CD4-positive, alpha-beta T cell treated with Interferon gamma for 1 hour (primary cell): Measurements from ENCODE around the gene TEAD1.

Source experiments
- DNase-seq: peaks from one replicate; pipeline ENCODE4 v3.0.0-alpha.2; 2020

TEAD1 gene

GRCh38 chr11:12715941-12716340 is 41.7 kb downstream of the TEAD1 start:
- no peak for DNase-seq

DNA sequence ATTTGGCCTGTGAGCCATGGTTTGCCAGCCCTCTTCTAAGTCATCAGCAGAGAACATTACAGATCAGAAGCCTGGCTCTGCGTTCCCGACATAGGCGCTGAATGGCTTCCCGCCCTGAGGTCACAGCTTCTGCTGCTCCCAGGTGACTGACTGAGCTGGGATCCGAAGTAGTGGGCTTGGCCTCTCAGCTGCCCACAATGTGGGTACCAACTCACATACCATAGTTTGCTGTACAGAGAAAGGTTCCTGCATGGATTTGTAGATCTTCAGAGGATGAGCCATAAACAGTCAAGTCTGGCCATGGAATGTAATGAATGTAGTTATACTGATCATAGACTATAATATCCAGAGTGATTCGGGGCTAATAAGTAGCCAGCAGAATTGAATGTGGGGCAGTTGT is 42.6 kb downstream of the TEAD1 start:
- DNase-seq: no peak

DNA sequence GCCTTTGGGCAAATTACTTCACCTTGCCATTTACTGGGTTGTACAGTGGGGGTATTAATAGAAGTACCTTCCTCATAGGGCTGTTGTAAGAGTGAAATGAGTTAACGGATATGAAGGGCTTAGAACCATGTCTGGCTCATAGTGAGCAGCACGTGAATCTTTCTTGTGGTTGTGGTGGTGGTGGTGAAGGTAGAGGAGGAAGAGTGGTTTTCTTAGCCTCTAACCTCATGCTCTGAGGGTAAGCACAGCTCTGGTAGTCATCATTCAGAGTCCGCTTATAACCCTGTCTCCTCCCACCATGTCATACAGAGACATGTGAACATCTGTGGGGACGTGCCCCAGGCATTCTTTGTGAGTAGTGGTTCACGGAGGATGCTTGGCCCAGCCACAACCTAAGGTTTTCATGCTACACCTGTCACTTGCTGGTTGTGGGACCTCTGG is 43.6 kb downstream of the TEAD1 start:
- DNase-seq: peak; percentile 8

DNA sequence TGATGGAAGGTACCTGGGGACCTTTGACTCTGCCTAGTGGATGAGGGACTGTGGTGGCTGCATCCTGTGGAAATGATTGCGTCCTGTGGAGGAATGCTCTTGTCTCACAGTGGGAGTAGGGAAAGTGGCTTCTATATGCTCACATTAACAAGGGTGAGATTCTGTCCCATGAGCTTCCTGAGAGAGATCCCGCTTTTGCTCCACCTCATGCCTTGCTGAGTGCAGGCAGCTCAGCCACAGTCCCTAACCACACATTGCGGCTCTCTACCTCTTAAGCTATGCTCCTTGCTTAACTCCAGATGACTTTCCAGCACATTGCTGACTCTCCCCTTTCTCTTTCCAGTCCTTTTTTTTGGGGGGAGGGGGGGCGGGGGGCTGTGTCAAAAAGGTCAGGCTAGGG is 45.0 kb downstream of the TEAD1 start:
- DNase-seq: no peak

- DNase-seq: no peak
Observed at GRCh38 chr11:12721816-12722604, 47.8 kb downstream of the TEAD1 start.

DNA sequence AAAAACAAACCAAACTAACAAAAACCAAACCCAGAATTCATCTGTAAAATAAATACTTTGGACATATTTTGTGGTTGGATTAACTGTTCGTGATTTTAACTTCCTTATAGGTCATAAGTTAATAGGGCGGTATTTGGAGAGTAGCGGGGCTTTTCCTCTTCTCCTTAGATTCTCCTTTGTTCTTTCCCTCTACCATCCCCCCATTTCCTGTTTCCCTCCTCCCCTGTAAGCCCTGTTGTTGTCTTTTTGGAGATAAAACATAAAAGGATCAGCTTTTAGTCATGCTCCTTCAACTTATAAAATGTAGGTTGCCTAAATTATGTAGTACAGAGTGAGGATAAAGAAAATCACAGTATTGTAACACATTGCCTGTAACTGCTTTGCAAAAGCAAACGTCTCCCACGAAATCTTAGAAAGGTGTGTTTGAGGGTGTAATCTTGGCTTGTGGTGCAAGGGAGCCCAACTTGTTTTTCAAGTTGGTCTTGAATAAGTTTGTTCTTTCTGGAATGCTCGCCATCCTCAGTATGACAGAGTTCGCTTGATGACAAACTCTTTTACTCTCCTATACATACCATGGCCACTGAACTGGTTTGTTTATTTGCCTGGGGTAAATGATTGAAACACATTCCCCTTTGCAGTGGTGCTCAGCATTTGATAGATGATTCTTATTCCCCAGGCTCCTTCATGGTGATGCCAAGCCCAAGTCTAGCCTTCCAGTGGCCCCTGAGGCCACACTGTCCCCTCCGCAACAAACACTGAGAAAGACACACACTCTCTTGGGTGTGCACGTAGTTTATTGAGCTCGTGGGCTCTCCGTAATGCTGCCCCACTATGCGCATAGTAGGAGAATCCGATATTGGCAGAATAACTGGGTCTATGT is 49.4 kb downstream of the TEAD1 start:
- DNase-seq: no peak

DNA sequence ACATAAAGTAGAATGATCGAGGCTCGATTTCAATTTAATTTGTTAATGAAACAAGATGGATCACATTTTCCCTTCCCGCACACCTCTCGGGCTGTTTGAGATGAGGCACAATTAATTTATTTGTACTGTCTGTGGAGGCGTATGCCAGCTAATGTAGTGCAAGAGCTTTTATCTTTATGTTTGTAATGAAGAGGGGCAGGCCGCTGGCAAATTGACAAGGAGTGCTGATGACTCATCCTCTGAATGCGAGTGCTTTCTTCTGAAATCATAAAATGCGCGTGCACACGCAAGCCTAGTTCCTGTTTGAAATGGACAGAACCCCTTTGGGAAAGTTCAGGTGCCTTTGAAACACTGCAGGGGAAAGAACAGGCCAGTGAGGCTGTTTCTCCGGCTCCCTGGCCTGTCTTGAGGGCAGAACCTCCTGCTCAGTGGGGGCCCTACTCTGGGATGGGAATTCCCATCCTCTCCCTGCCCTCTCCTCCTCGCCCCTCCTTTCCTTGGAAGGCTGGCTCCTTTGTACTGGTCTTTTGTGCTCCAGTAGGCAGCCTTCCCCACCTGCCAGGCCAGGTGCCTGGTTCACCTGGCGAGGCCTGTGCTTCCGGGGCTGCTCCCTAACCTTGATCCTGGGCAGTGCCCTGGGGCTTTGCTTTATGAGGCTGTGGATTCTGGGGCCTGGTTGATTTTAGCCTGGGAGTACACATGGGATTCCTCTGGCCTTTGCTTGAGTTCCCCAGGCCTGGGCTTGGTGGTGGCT is 50.3 kb downstream of the TEAD1 start:
- DNase-seq: no peak

- no peak for DNase-seq
Observed at GRCh38 chr11:12725055-12725862, 51.0 kb downstream of the TEAD1 start.

DNA sequence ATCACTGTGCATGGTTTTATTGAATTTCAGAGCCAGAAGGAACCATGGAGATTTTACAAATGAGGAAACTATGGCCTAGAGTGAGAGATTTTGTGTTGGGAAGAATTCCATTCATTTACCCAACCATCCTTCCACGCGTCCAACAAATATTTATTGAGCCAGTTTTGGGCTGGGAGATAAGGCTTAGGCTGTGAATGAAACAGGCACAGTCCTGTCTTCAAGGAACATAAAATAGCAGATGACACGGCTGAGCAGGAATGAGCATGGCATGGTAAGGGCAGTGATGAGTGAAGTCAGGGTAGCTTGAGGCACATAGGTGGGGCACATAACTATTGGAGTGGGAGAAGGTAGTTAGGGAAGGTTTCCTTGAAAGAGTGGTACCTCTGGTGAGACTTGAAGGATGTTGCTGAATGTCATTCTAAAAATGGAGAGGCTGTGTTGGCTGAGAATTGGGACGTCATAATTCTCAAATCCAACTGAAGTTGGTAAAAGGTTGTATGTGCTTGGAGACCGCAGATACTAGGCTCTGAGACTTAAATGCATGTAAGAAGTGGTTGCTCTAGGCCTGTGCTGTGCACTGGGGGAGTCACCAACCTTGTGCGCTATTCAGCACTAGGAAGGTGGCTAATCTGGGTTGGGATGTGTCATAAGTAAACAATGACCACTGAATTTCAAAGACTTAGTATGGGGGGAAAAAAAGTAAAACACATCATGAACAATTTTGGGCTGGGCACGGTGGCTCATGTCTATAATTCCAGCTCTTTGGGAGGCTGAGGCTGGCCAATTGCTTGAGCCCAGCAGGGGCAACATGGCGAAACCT is 51.9 kb downstream of the TEAD1 start:
- no peak for DNase-seq

DNA sequence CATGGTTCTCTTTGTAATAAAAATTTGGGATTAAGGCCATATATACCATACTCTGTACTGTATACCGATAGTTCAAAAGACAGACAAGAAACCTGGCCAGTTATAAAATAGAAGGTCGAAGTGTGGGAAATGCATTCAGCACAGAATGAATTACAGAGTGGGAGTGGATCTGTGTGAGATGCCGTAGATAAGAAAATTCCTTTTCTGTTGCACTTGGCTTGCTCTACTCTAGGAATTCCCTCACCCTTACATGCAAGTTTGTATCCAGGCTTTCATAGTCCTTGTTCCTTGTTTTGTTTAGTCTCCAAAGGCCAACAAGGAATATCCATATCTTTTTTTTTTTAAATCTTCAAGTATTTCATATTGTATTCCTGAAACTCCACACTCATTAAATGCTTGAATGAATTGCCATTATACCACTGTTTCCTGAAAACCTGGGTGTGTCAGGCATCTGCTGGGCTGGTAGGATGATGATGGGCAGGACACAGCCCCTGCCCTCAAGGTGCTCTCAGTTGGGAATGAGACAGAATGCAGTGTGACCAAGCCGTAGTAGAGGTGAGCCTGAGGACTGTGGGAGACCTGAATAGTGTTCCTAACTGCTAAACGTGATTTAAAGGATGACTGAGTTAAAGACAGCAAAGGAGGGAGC is 53.5 kb downstream of the TEAD1 start:
- DNase-seq: no peak

- no peak for DNase-seq
Observed at GRCh38 chr11:12728417-12728816, 54.2 kb downstream of the TEAD1 start.

GRCh38 chr11:12729941-12730340 is 55.7 kb downstream of the TEAD1 start:
- DNase-seq: no peak

DNA sequence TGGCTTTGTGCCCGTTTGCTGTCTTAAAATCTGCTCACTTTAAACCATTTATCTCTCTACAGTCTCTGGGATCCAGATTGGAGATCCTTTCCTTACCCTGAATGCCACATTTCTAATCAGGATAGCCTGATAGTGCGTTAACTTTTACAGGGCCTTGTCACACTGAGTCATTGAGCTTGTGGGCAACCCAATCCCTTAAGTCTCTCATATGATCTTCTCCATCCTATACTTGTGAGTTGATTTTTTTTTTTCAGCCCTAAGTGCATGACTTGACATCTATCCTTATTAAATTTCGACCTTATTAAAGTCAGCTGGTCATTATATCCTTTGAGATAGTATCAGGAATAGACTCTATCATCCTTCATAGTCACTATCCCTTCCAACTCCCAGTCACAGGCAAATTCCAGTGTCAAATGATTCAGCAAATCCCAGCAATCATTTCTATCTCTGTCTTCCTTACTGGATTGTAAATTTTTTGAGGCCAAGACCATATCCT is 57.7 kb downstream of the TEAD1 start:
- no peak for DNase-seq

DNA sequence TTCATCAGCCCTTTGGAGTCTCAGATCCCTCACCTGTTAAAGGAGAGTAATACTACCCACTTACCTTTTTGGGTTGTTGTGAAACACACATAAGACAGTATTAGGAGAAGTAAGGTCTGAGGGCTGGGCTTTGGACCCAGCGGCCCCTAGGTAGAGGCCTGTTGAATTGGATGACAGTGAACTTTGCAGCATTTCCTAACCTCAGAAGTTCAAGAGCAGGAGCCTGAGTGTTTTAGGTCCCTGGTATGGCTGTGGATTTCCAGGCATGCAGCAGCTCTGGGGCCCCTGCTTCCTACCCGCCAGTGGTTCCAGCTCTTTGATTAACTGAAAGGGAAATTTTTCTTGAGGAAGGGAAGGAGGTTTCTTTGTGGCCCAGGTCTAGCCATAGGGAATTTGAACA is 58.9 kb downstream of the TEAD1 start:
- DNase-seq: no peak

- no peak for DNase-seq
Observed at GRCh38 chr11:12734625-12735024, 60.4 kb downstream of the TEAD1 start.

- no peak for DNase-seq
Observed at GRCh38 chr11:12735262-12735661, 61.0 kb downstream of the TEAD1 start.

DNA sequence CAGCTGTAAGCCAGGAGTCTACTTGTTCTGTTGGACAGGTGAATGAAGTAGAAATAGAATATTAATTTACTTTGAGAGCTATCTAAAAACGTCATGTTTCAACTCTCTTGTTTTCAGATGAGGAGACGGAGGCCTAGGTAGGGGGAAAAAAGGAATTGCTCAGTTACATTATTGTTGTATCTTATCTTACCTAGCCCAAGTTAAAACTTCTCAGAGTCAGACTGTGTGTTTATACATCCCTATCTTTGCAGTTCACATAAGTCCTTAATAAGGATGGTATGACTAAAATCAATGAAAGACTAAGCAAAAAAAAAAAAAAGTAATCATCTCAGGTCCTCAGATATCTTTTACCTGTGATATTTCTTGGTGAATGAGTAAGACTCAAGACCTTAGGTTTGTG is 62.8 kb downstream of the TEAD1 start:
- no peak for DNase-seq

GRCh38 chr11:12741671-12742216 is 67.5 kb downstream of the TEAD1 start:
- DNase-seq: no peak

GRCh38 chr11:12743834-12744449 is 69.7 kb downstream of the TEAD1 start:
- DNase-seq: no peak
